Esophagus squamous epithelium (tissue), 5 donors: ENCODE results near the gene ELK3. TPM values are rescaled to one million over a fixed set of nuclear protein-coding genes. Genes with fewer than 3 reads are reported as not detected.

Source experiments
- DNase-seq: peaks from one replicate; lab custom pipeline; 2025; lab: John Stamatoyannopoulos, UW
- H3K27ac ChIP-seq, 4 donors: fragments of 200-600 bp; sonication (generic); one replicate each; pipeline ENCODE4 v1.5.1; 2016 to 2019; ENCODE audit warnings: mild to moderate bottlenecking in 1 of 4
- H3K27me3 ChIP-seq, 4 donors: fragments of 200-600 bp; sonication (generic); 1 replicate in 3 of 4; 2 replicates in 1 of 4; pipeline versions ENCODE4 v1.5.1 to v1.6.0; 2017 to 2021; ENCODE audit warnings: antibody characterized with exemption in 1 of 4
- H3K36me3 ChIP-seq, 3 donors: fragments of 200-600 bp; sonication (generic); one replicate each; pipeline ENCODE4 v1.5.1; 2016 to 2019
- H3K4me1 ChIP-seq, 3 donors: fragments of 200-600 bp; sonication (generic); one replicate each; pipeline ENCODE4 v1.5.1; 2017 to 2019
- H3K4me3 ChIP-seq, 4 donors: fragments of 200-600 bp; sonication (generic); 1 replicate in 3 of 4; 2 replicates in 1 of 4; pipeline ENCODE4 v1.5.1; 2016 to 2019; ENCODE audit warnings: mild to moderate bottlenecking in 2 of 4, moderate library complexity in 1 of 4
- H3K9me3 ChIP-seq, 3 donors: fragments of 200-600 bp; sonication (generic); one replicate each; pipeline ENCODE4 v1.5.1; 2016 to 2019
- CTCF ChIP-seq, 6 experiments: fragments of 450-650 bp in 4 of 6; fragments of 200-600 bp in 2 of 6; sonication (generic) in 2 of 6; IDR thresholded peaks; one replicate each; pipeline ENCODE4 v1.5.1; 2016 to 2019; ENCODE audit warnings: antibody characterized with exemption in 6 of 6, mild to moderate bottlenecking in 4 of 6, moderate library complexity in 4 of 6
- POLR2A ChIP-seq, 4 donors: fragments of 450-650 bp; IDR thresholded peaks; one replicate each; pipeline ENCODE4 v1.6.1; 2017; ENCODE audit warnings: antibody characterized with exemption in 4 of 4, mild to moderate bottlenecking in 4 of 4, moderate library complexity in 3 of 4
- WGBS, 2 donors: methylation state at CpG; one replicate each; pipeline ENCODE4 v1.1.5; 2018; 5-methylcytosine and 5-hydroxymethylcytosine counted together
- intact Hi-C: fragments of 100-400 bp; cut with DNase I; formaldehyde crosslinking; loops from one replicate; pipeline ENCODE4 v1.15.0; 2022
- total RNA-seq, 4 donors: library from RNA; depleted of rRNA; stranded (reverse); fragments of >200 nt; gene quantifications; one replicate each; pipeline ENCODE4 v1.1.0, GENCODE V29; 2016
- donor health status: DM: yes; HTN: yes; CAD: no.

The ELK3 gene
- total RNA-seq, 4 donors from 2014 or later, result 24.8 to 44.0 (median 34.8) TPM

GRCh38 chr12:96257550-96258103, 63.5 kb downstream of the ELK3 start:
- no peak for DNase-seq
- no peaks in the 10 kb centered on the region for H3K27me3 ChIP-seq
- peak overlapping the region in 3 of 4 donors; percentile 49 to 67 (median 60) for H3K27ac ChIP-seq
- H3K4me3 ChIP-seq, result no peak overlapping the region
- peaks cover 0 to 48% (median 28%) of the 10 kb centered on the region in 3 donors for H3K4me1 ChIP-seq
- H3K36me3 ChIP-seq, result peaks cover 0 to 71% (median 0%) of the 10 kb centered on the region in 3 donors
- H3K9me3 ChIP-seq, result no peaks in the 10 kb centered on the region
- intact Hi-C loops, result no loop called here
- TF ChIP-seq POLR2A (IDR thresholded peaks at IDR 0.05) (no peak), CTCF (IDR thresholded peaks at IDR 0.05) (no peak)
- WGBS, 2 donors, result 63 to 75% methylated on average over 2 of the region's 2 CpGs

DNA sequence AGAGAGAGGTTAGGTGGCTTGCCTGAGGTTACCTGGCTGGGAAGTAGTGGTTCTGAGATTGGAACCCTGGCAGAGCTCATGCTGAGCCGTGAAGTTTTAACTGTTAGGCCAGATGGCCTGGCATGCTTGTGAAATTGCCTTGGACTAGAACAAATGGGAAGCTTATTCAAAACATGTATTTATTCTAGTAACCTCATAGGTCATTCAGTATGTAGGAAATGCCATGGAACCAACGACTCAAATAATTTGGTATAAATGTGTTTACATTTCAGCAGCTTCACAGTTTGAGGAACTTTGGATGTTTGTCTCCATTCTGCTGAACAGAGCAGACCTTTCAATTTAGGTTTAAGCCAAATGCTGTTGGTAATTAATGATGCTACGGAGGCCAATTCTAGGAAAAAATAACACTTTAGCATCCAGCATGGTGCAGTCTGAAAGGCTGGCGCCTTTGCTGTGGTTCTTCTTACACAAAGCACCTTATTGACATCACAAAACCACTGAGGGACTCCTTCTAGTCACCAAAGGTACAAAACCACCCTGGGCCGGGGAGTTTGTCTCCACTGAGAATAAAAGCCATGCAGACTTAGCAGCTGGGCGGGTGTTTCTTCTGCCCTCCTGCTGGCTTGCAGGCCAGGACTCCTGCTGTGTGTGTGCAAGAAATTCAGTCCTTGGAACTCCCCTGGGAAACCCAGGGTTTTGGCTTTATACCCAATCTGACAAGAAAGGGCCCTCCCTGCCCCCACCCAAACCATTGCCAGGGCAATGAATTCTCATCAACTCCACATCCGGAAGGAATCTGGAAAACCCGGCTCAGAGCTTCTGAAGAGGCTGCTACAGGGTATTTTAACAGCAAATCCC, 64.2 kb downstream of the ELK3 start:
- Histone ChIP-seq H3K27ac (peak overlapping the region in 3 of 4 donors; percentile 49 to 67 (median 60)), H3K4me1 (peaks cover 0 to 54% (median 28%) of the 10 kb centered on the region in 3 donors), H3K36me3 (peaks cover 0 to 71% (median 0%) of the 10 kb centered on the region in 3 donors), H3K4me3 (no peak overlapping the region), H3K9me3 (no peaks in the 10 kb centered on the region), H3K27me3 (no peaks in the 10 kb centered on the region)
- 41 to 49% methylated on average over 7 to 8 of the region's 8 CpGs for WGBS, 2 donors
- TF ChIP-seq POLR2A (IDR thresholded peaks at IDR 0.05) (no peak), CTCF (IDR thresholded peaks at IDR 0.05) (no peak)
- no peak for DNase-seq
- intact Hi-C loops, result no loop called here

DNA sequence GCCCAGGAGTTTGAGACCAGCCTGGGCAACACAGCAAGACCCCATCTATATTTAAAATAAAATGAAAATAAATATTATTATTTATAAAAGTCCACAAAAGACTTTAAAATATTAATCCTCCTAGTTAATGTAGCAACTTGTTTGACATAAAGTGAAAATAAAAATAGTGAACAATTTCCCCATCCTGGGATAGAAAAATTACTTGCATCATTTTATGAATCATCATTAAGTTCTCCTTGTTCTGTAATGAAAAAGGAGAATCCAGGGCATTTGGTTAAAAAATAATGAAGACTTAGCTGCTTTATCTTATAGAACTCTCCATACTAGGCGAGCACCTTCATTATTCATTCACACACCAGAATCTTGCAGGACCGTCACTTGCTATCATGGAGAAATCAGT, 66.1 kb downstream of the ELK3 start:
- DNase-seq, result no peak
- H3K4me1 ChIP-seq, result peaks cover 0 to 40% (median 17%) of the 10 kb centered on the region in 3 donors
- peaks cover 0 to 74% (median 0%) of the 10 kb centered on the region in 3 donors for H3K36me3 ChIP-seq
- 86 to 95% methylated on average over 2 of the region's 2 CpGs for WGBS, 2 donors
- H3K4me3 ChIP-seq, result no peak overlapping the region
- H3K27me3 ChIP-seq, result no peaks in the 10 kb centered on the region
- peak overlapping the region in 1 of 4 donors; percentile 24 for H3K27ac ChIP-seq
- intact Hi-C loops, result no loop called here
- no peaks in the 10 kb centered on the region for H3K9me3 ChIP-seq
- TF ChIP-seq CTCF (IDR thresholded peaks at IDR 0.05) (no peak), POLR2A (IDR thresholded peaks at IDR 0.05) (no peak)

DNA sequence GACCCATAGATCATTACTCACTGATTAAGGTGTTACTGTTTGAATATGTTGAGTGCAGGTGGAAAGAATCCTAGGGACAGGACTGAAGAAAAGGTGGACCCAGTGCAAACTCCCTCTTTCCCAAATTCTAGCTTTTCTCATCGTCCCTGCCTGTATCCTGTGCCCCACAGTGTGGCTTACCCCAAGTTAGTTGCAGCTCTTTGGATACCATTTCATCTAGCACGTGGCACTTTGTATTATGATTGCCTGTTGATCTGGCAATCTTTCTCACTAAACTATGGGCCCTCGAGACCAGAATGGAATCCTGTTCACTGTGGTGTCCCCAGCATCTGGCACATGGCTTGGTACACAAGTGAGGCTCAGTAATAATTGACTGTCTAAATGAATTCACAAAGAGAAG, 66.5 kb downstream of the ELK3 start:
- 79 to 91% methylated on average over 3 of the region's 3 CpGs for WGBS, 2 donors
- DNase-seq, result no peak
- H3K27ac ChIP-seq, result peak overlapping the region in 1 of 4 donors; percentile 24
- no peak for TF ChIP-seq CTCF (IDR thresholded peaks at IDR 0.05)
- no peak for TF ChIP-seq POLR2A (IDR thresholded peaks at IDR 0.05)
- no peaks in the 10 kb centered on the region for H3K9me3 ChIP-seq
- H3K36me3 ChIP-seq, result peaks cover 0 to 74% (median 0%) of the 10 kb centered on the region in 3 donors
- H3K4me3 ChIP-seq, result no peak overlapping the region
- peaks cover 0 to 36% (median 17%) of the 10 kb centered on the region in 3 donors for H3K4me1 ChIP-seq
- no peaks in the 10 kb centered on the region for H3K27me3 ChIP-seq
- intact Hi-C loops, result no loop called here

- intact Hi-C loops, result no loop called here
Measured at GRCh38 chr12:96261557-96261956, 67.4 kb downstream of the ELK3 start.

More at GRCh38 chr12:96261557-96261956, 67.4 kb downstream of the ELK3 start:
- WGBS, 2 donors, result 87 to 100% methylated on average over 3 to 5 of the region's 5 CpGs
- H3K4me3 ChIP-seq, result no peak overlapping the region
- H3K27me3 ChIP-seq, result no peaks in the 10 kb centered on the region
- H3K27ac ChIP-seq, result no peak overlapping the region
- no peak for DNase-seq
- H3K4me1 ChIP-seq, result peaks cover 0 to 35% (median 17%) of the 10 kb centered on the region in 3 donors
- peaks cover 0 to 83% (median 0%) of the 10 kb centered on the region in 3 donors for H3K36me3 ChIP-seq
- no peaks in the 10 kb centered on the region for H3K9me3 ChIP-seq
- TF ChIP-seq CTCF (IDR thresholded peaks at IDR 0.05) (no peak), POLR2A (IDR thresholded peaks at IDR 0.05) (no peak)
